AG04450 (cell line): Measurements from ENCODE around the gene TSPAN15. TPM values are rescaled to one million over a fixed set of nuclear protein-coding genes. Genes with fewer than 3 reads are reported as not detected.

Experiments
- CTCF ChIA-PET: fragments of 300-600, 350-600 bp; formaldehyde crosslinking; extraction: SDS; loops from one replicate; lab custom pipeline; 2022; ENCODE audit warnings: antibody characterized with exemption, inconsistent platforms; lab: Charles Lee
- POLR2A ChIA-PET: fragments of 350-600 bp; formaldehyde crosslinking; extraction: SDS; loops from one replicate; lab custom pipeline; 2021; ENCODE audit warnings: antibody characterized with exemption, inconsistent platforms; lab: Yijun Ruan, JAX
- DNase-seq: peaks from one replicate; pipeline ENCODE4 v3.0.0-alpha.2; 2011; ENCODE audit warnings: low read depth, low spot score
- H3K27ac ChIP-seq: one replicate; pipeline ENCODE4 v1.5.1; 2012; ENCODE audit warnings: low read depth, low read length, control low read depth
- H3K27me3 ChIP-seq: one replicate; pipeline ENCODE4 v1.6.0; 2012; ENCODE audit warnings: low read length; ENCODE audit not compliant: control insufficient read depth, insufficient read depth
- H3K4me3 ChIP-seq: 2 replicates; pipeline ENCODE4 v1.5.1; 2011; ENCODE audit warnings: mild to moderate bottlenecking, low read depth, low read length, control low read depth
- H3K9me3 ChIP-seq: 2 replicates; pipeline ENCODE4 v1.5.1; 2012; ENCODE audit warnings: low read length; ENCODE audit not compliant: control insufficient read depth, insufficient read depth
- CTCF ChIP-seq: IDR thresholded peaks from 2 replicates; pipeline ENCODE4 v1.5.1; 2011; ENCODE audit warnings: low read depth, low read length, control low read depth, inconsistent platforms
- polyA plus RNA-seq: library from polyadenylated mRNA; depleted of rRNA; stranded (reverse); fragments of >200 nt; gene quantifications from 2 replicates; pipeline ENCODE4 v1.2.3, GENCODE V29; 2011

The TSPAN15 gene
- polyA plus RNA-seq, 1 experiment: 0.38 TPM

DNA sequence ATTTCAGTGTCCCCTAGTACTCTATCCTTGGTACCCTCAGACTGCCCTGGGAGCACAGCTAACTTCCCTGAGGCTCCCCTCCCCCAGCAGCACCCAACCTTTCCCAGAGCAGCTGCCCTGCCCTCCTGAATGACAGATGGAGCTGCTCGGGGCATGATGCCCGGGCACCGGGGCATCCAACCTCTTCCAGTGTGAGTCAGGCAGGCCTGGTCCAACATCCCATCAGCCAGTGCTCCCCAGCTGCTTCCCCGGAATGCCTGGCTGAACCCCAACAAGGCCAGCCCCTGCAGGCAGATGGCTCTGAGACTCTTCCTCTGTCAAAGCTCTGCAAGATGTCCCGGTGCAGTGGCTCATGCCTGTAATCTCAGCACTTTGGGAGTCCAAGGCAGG is 11.9 kb upstream of the TSPAN15 start:
- CTCF ChIA-PET: no interaction called here
- POLR2A ChIA-PET: interaction anchor here (0.6 to 1.2 kb wide), 3 partner anchors 9 to 169 kb away, joined by 3 to 7 read pairs (median 3); no protein-coding TSS in a partner anchor
- no peak overlapping the region for H3K27ac ChIP-seq
- DNase-seq: no peak
- no peak overlapping the region for H3K4me3 ChIP-seq
- TF ChIP-seq CTCF: no peak
- peaks cover 26% of the 10 kb centered on the region for H3K27me3 ChIP-seq
- peaks cover 5% of the 10 kb centered on the region; the same call in 1 of the 2 replicates for H3K9me3 ChIP-seq

GRCh38 chr10:69439813-69440506 is 11.3 kb upstream of the TSPAN15 start:
- ChIA-PET POLR2A (interaction anchor here (0.6 to 1.2 kb wide), 3 partner anchors 8 to 168 kb away, joined by 3 to 7 read pairs (median 3); no protein-coding TSS in a partner anchor), CTCF (no interaction called here)
- TF ChIP-seq CTCF: no peak
- Histone ChIP-seq H3K27me3 (peaks cover 26% of the 10 kb centered on the region), H3K4me3 (no peak overlapping the region), H3K27ac (no peak overlapping the region), H3K9me3 (peaks cover 3% of the 10 kb centered on the region; the same call in 1 of the 2 replicates)
- no peak for DNase-seq

- CTCF ChIA-PET: interaction anchor here (0.9 kb wide), 1 partner anchor 17 kb away, joined by 4 read pairs; no protein-coding TSS in a partner anchor
- Histone ChIP-seq H3K27me3 (peaks cover 10% of the 10 kb centered on the region), H3K27ac (no peak overlapping the region), H3K4me3 (no peak overlapping the region), H3K9me3 (no peaks in the 10 kb centered on the region)
- POLR2A ChIA-PET: no interaction called here
- TF ChIP-seq CTCF: no peak
- DNase-seq: no peak
These were observed 7.9 kb upstream of the TSPAN15 start for GRCh38 chr10:69443354-69443753.

DNA sequence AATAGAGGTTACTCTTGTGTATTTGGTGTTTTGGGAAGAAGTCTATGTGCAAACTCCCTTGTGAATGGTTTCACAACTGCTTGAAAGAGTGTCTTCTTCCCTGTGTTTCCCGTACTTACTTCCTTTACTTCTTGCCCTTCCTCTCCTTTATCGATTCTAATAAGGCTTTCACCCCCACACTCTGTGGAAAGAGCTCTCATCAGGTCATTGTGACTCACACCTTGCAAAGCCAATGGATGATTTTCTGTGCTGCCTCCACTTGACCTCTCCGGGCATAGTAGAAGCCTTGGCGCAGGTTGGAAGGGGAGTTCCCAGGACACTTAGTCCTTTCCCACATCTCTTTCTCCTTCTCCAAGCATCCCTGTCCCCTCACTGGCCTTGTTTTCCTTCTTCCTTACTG is 6.2 kb upstream of the TSPAN15 start:
- H3K4me3 ChIP-seq: no peak overlapping the region
- no peak for DNase-seq
- no peak overlapping the region for H3K27ac ChIP-seq
- ChIA-PET CTCF (no interaction called here), POLR2A (no interaction called here)
- peaks cover 5% of the 10 kb centered on the region for H3K27me3 ChIP-seq
- TF ChIP-seq CTCF: no peak
- no peaks in the 10 kb centered on the region for H3K9me3 ChIP-seq

DNA sequence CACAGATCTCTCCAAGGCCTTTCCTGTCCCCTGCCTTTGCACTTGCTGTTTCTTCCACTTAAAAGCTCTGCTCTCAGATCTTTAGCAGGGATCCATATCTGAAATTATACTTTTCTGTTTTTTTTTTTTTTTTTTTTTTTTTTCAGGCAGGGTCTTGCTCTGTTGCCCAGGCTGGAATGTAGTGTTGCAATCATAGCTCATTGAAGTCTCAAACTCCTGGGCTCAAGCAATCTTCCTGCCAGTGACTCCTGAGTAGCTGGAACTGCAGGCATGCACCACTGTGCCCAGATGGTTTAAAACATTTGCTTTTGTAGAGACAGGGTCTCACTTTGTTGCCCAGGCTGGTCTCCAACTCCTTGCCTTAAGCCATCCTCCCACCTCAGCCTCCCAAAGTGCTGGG is 5.0 kb upstream of the TSPAN15 start:
- no peaks in the 10 kb centered on the region for H3K9me3 ChIP-seq
- no peak overlapping the region for H3K4me3 ChIP-seq
- DNase-seq: no peak
- H3K27me3 ChIP-seq: peaks cover 2% of the 10 kb centered on the region
- H3K27ac ChIP-seq: no peak overlapping the region
- TF ChIP-seq CTCF: no peak
- ChIA-PET POLR2A (interaction anchor here (0.6 to 1.1 kb wide), 3 partner anchors 10 to 322 kb away, joined by 3 to 4 read pairs (median 3); no protein-coding TSS in a partner anchor), CTCF (interaction anchor here (1.0 to 1.6 kb wide), 3 partner anchors 11 to 38 kb away, joined by 4 to 9 read pairs (median 4); no protein-coding TSS in a partner anchor)
